Measurements from ENCODE around the gene EEFSEC. TPM values are rescaled to one million over a fixed set of nuclear protein-coding genes. Genes with fewer than 3 reads are reported as not detected.

The EEFSEC gene
- total and polyA plus RNA-seq, 2 experiments from 2014 or later: 10.1 to 16.2 TPM

GRCh38 chr3:128413413-128414205 lies 260.3 kb downstream of the EEFSEC start (continued):
- TF ChIP-seq EZH2 (IDR thresholded peaks at IDR 0.05; ENCODE audit: low read depth, unreplicated experiment): no peak
- no peak for TF ChIP-seq CTCF (conservative IDR thresholded peaks at IDR 0.05; ENCODE audit: low read depth in 2 of 2)
- TF ChIP-seq NANOG (IDR thresholded peaks at IDR 0.05; ENCODE audit: borderline replicate concordance): no peak
- no peak for TF ChIP-seq POLR2AphosphoS5 (IDR thresholded peaks at IDR 0.05; ENCODE audit: low read depth)
- no peak for TF ChIP-seq CREB1 (CRISPR knock-in tag; IDR thresholded peaks at IDR 0.05; ENCODE audit: low read depth)
- no peak for TF ChIP-seq ZNF114 (CRISPR knock-in tag; IDR thresholded peaks at IDR 0.05)
- no peak for TF ChIP-seq ETS1 (IDR thresholded peaks at IDR 0.05)
- no peak for TF ChIP-seq ZNF331 (CRISPR knock-in tag; IDR thresholded peaks at IDR 0.05; ENCODE audit: low read depth)
- TF ChIP-seq STAT1 (IDR thresholded peaks at IDR 0.05; ENCODE audit: unreplicated experiment): no peak

- H3K4me1 ChIP-seq (ENCODE audit: insufficient read depth): peaks cover 12% of the 10 kb centered on the region
- H2AFZ ChIP-seq: no peak overlapping the region
- Mint-ChIP-seq H3K4me3 (no peak overlapping the region), H3K27me3 (ENCODE audit: insufficient read depth, low read depth, poor library complexity) (peaks cover 25% of the 10 kb centered on the region), H3K9me3 (no peaks in the 10 kb centered on the region; the same call in 1 of the 3 replicates), H3K36me3 (ENCODE audit: low read depth) (no peaks in the 10 kb centered on the region; the same call in 2 of the 3 replicates), H3K4me1 (peaks cover 32% of the 10 kb centered on the region), H3K27ac (no peak overlapping the region)
- ATAC-seq (no peak), DNase-seq (ENCODE audit: low spot score) (no peak)
- no peaks in the 10 kb centered on the region for H3K9me2 ChIP-seq (ENCODE audit: insufficient read depth)
- no peaks in the 10 kb centered on the region for H3K27me3 ChIP-seq (ENCODE audit: insufficient read depth)
- no peaks in the 10 kb centered on the region for H3F3A ChIP-seq (replicated peaks; ENCODE audit: low read depth)
- no peaks in the 10 kb centered on the region for H3K79me2 ChIP-seq (replicated peaks; ENCODE audit: insufficient read depth)
- H4K20me1 ChIP-seq (replicated peaks; ENCODE audit: insufficient read depth): no peaks in the 10 kb centered on the region
- no peaks in the 10 kb centered on the region for H3K36me3 ChIP-seq (ENCODE audit: insufficient read depth)
- no peak overlapping the region for H3K4me3 ChIP-seq
- H3K27ac ChIP-seq (ENCODE audit: low read depth): no peak overlapping the region
- no peak overlapping the region for H3K4me2 ChIP-seq
- TF ChIP-seq NANOG (IDR thresholded peaks at IDR 0.05; ENCODE audit: borderline replicate concordance) (no peak), REST (IDR thresholded peaks at IDR 0.05; ENCODE audit: unreplicated experiment) (no peak), ETS1 (IDR thresholded peaks at IDR 0.05) (no peak), CREB1 (CRISPR knock-in tag; IDR thresholded peaks at IDR 0.05; ENCODE audit: low read depth) (no peak), ZNF331 (CRISPR knock-in tag; IDR thresholded peaks at IDR 0.05; ENCODE audit: low read depth) (no peak), ZNF114 (CRISPR knock-in tag; IDR thresholded peaks at IDR 0.05) (no peak), EZH2 (IDR thresholded peaks at IDR 0.05; ENCODE audit: low read depth, unreplicated experiment) (no peak), CTCF (conservative IDR thresholded peaks at IDR 0.05; ENCODE audit: low read depth in 2 of 2) (no peak), JUNB (IDR thresholded peaks at IDR 0.05; ENCODE audit: unreplicated experiment) (no peak)
Measured at GRCh38 chr3:128415200-128415772, 262.0 kb downstream of the EEFSEC start.
